Spleen (tissue), 13 donors: ENCODE measurements around the gene GPBAR1. TPM values are rescaled to one million over a fixed set of nuclear protein-coding genes. Genes with fewer than 3 reads are reported as not detected.
A peak's percentile ranks its signal among the peaks of the same experiment; 100 is the strongest.

Experiments
- DNase-seq: peaks from one replicate; pipeline ENCODE4 v3.0.0-alpha.2; 2020
- H3K27ac ChIP-seq, 8 donors: fragments of 200-600 bp; sonication (generic) in 7 of 8; 1 replicate in 4 of 8; 2 replicates in 4 of 8; pipeline versions ENCODE4 v1.5.0 to v1.8.0; 2016 to 2021; ENCODE audit warnings: inconsistent platforms in 4 of 8, mild to moderate bottlenecking in 4 of 8, moderate library complexity in 1 of 8
- H3K27me3 ChIP-seq, 7 donors: fragments of 200-600 bp; sonication (generic) in 6 of 7; replicated peaks in 1 of 7; 1 replicate in 4 of 7; 2 replicates in 3 of 7; pipeline versions ENCODE4 v1.5.0 to v1.8.0; 2016 to 2021; ENCODE audit warnings: inconsistent platforms in 3 of 7, mild to moderate bottlenecking in 1 of 7
- H3K36me3 ChIP-seq, 6 donors: fragments of 200-600 bp; sonication (generic) in 5 of 6; 1 replicate in 4 of 6; 2 replicates in 2 of 6; pipeline versions ENCODE4 v1.5.0 to v1.8.0; 2016 to 2021; ENCODE audit warnings: inconsistent platforms in 2 of 6
- H3K4me1 ChIP-seq, 6 donors: fragments of 200-600 bp; sonication (generic) in 5 of 6; 1 replicate in 3 of 6; 2 replicates in 3 of 6; pipeline versions ENCODE4 v1.5.0 to v1.8.0; 2016 to 2021; ENCODE audit warnings: inconsistent platforms in 3 of 6
- H3K4me3 ChIP-seq, 8 donors: fragments of 200-600 bp; sonication (generic) in 7 of 8; 1 replicate in 4 of 8; 2 replicates in 4 of 8; pipeline versions ENCODE4 v1.5.0 to v1.8.0; 2016 to 2021; ENCODE audit warnings: inconsistent platforms in 4 of 8, mild to moderate bottlenecking in 4 of 8, moderate library complexity in 2 of 8
- H3K9me3 ChIP-seq, 8 donors: fragments of 200-600 bp; sonication (generic) in 7 of 8; 1 replicate in 4 of 8; 2 replicates in 4 of 8; pipeline versions ENCODE4 v1.5.0 to v1.8.0; 2016 to 2021; ENCODE audit warnings: inconsistent platforms in 4 of 8
- POLR2A ChIP-seq, 3 donors: fragments of 450-650 bp; IDR thresholded peaks; one replicate each; pipeline ENCODE4 v1.5.1; 2017; ENCODE audit warnings: antibody characterized with exemption in 3 of 3, mild to moderate bottlenecking in 1 of 3
- POLR2AphosphoS5 ChIP-seq, 3 donors: sonication (generic); formaldehyde crosslinking; IDR thresholded peaks; one replicate each; pipeline ENCODE4 v1.5.1; 2017; ENCODE audit warnings: antibody characterized with exemption in 3 of 3
- WGBS, 5 donors: extraction: QIAGEN DNeasy Blood & Tissue Kit in 3 of 5; methylation state at CpG; one replicate each; pipeline versions ENCODE4 v1.1.5 to v1.1.7; 2013 to 2018; 5-methylcytosine and 5-hydroxymethylcytosine counted together
- intact Hi-C: fragments of 100-400 bp; cut with DNase I; formaldehyde crosslinking; loops from one replicate; pipeline ENCODE4 v1.15.0; 2023; ENCODE audit warnings: low total_unique reads
- long read RNA-seq, 2 donors: transcript quantifications; one replicate each; lab custom pipeline, GENCODE V29; 2026
- polyA plus RNA-seq, 3 donors: library from polyadenylated mRNA; stranded (reverse); fragments of 200-250 nt; gene quantifications; one replicate each; pipeline ENCODE4 v1.2.1, GENCODE V29; 2013
- total RNA-seq, 7 donors: library from RNA; depleted of rRNA in 3 of 7; stranded (reverse); fragments of >200 nt in 3 of 7; fragmentation: NEBNext Ultra II Directional in 4 of 7; extraction: Animal tissue kit (Norgen Biotek cat#: 25700) in 4 of 7; gene quantifications; one replicate each; pipeline versions ENCODE4 v1.1.0 to v1.2.1, GENCODE V29; 2016 to 2021
- TF ChIP-seq, protein P1 (sequence below), 11 experiments: fragments of 200-600 bp in 7 of 11; fragments of 450-650 bp in 4 of 11; sonication (generic) in 4 of 11; IDR thresholded peaks in 8 of 11; conservative IDR thresholded peaks in 3 of 11; 1 replicate in 7 of 11; 2 replicates in 4 of 11; pipeline versions ENCODE4 v1.4.0 to v1.8.0; 2016 to 2021; ENCODE audit warnings: antibody characterized with exemption in 11 of 11, inconsistent platforms in 4 of 11, mild to moderate bottlenecking in 1 of 11
- donor health status: healthy with polysubstance abuse.
- donor health status: DM: no; HTN: no; CAD: no; lungs with moderate emphysema.
- donor health status: DM: no; HTN: no; CAD: no.
- donor health status: Bipolar disorder and iron deficiency.
- donor health status: healthy.
- donor health status: DM: no; HTN: no; CAD: no.
- donor health status: DM: yes; HTN: yes; CAD: no.

Gene GPBAR1, protein sequence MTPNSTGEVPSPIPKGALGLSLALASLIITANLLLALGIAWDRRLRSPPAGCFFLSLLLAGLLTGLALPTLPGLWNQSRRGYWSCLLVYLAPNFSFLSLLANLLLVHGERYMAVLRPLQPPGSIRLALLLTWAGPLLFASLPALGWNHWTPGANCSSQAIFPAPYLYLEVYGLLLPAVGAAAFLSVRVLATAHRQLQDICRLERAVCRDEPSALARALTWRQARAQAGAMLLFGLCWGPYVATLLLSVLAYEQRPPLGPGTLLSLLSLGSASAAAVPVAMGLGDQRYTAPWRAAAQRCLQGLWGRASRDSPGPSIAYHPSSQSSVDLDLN
- total RNA-seq (10 to 100 TPM in 1 of 7 donors, 1 to 10 TPM in 6; 2.6 to 13.9 (median 7.3) TPM), polyA plus RNA-seq (1 to 10 TPM; 1.4 to 9.0 (median 2.9) TPM)
- long read RNA-seq, donor 1, transcript GPBAR1-202 (2 exons, 1,382 nt): major isoform, 13 of 14 reads
- long read RNA-seq, donor 1, partial matches to known transcripts: 0 of 14 reads
- long read RNA-seq, donor 1, other reads (novel, unspliced or antisense): 0 of 14 reads
- long read RNA-seq, donor 2, transcript GPBAR1-202 (2 exons, 1,382 nt): major isoform, 10 of 10 reads
- long read RNA-seq, donor 2, partial matches to known transcripts: 0 of 10 reads
- long read RNA-seq, donor 2, other reads (novel, unspliced or antisense): 0 of 10 reads

DNA sequence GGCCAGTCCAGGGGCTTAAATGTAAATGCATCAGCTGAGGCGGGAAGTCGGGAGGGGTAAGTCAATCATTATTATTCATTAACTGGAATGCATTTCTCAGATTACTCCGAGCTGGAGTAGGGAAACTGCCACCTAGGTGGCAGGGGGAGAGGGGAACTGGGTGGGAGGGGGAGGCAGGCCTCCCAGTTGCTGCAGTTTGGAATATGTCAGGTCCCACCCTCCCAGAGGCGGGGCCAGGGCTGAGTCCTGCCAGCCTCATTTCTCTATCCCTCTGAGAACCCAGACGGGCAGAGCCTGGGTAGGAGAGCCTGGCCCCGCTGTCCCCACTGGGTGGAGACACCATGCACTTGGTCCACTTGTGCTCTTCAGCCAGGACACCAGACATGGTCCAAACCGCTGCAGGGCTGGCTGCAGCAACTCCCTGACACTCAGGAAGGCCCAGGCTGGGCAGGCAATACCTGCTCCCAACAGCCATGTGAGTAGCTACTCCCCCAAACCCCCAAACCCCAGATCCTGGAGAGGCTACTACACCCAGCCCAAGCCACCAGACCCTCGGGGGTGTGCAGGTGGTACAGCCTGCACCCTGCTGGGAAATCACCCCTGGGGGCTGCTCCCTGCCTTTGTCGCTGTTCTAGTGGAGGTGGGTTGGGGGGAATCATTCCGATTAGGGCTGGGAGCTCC is at the start of gene GPBAR1:
GPBAR1 (plus strand) TSS at position 274 of the 681 bp plus-strand sequence. CDS start 1,710 bp downstream, outside the sequence.
- TF ChIP-seq, protein P1, sequence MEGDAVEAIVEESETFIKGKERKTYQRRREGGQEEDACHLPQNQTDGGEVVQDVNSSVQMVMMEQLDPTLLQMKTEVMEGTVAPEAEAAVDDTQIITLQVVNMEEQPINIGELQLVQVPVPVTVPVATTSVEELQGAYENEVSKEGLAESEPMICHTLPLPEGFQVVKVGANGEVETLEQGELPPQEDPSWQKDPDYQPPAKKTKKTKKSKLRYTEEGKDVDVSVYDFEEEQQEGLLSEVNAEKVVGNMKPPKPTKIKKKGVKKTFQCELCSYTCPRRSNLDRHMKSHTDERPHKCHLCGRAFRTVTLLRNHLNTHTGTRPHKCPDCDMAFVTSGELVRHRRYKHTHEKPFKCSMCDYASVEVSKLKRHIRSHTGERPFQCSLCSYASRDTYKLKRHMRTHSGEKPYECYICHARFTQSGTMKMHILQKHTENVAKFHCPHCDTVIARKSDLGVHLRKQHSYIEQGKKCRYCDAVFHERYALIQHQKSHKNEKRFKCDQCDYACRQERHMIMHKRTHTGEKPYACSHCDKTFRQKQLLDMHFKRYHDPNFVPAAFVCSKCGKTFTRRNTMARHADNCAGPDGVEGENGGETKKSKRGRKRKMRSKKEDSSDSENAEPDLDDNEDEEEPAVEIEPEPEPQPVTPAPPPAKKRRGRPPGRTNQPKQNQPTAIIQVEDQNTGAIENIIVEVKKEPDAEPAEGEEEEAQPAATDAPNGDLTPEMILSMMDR (IDR thresholded peaks at IDR 0.05 in 8 of 11, conservative IDR thresholded peaks at IDR 0.05 in 3 of 11): no peak
- TF ChIP-seq POLR2AphosphoS5 (IDR thresholded peaks at IDR 0.05) (peak in 2 of 3 donors; percentile 43 to 55), POLR2A (IDR thresholded peaks at IDR 0.05) (no peak)
- 63 to 81% (median 79%) methylated on average over 7 to 10 of the region's 10 CpGs for WGBS, 5 donors
- intact Hi-C loops: no loop called here
- peak within 1 kb of the TSS in 6 of 8 donors; percentile 3 to 84 (median 78) for H3K27ac ChIP-seq
- DNase-seq: no peak
- peaks cover 0 to 52% (median 41%) of the 10 kb centered on the region in 6 donors for H3K36me3 ChIP-seq
- no peaks in the 10 kb centered on the region for H3K27me3 ChIP-seq
- peak within 1 kb of the TSS in 2 of 8 donors; percentile 20 to 26 for H3K4me3 ChIP-seq
- no peaks in the 10 kb centered on the region for H3K9me3 ChIP-seq
- peaks cover 21 to 93% (median 70%) of the 10 kb centered on the region in 6 donors for H3K4me1 ChIP-seq

DNA sequence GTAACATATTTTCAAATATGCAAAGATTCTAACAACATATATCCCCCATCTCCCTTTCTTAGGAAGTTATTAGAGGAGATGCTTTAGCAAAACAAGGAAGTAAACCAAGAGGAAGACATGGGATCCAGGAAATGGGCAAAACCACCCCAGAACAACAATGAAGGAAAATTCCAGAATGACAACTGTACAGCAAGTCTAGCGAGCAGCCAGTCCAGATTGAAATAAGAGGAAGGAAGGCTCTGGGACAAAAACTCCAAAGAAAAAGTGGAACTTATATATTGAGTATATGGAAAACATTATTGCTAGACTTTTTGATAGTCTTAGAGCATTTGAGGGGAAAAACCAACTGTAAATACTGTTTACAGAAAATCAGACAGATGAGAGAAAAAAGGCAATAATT is 46.7 kb upstream of the GPBAR1 start:
- Histone ChIP-seq H3K4me1 (peaks cover 7 to 23% (median 18%) of the 10 kb centered on the region in 6 donors), H3K9me3 (peaks cover 0 to 6% (median 2%) of the 10 kb centered on the region in 8 donors), H3K36me3 (no peaks in the 10 kb centered on the region), H3K27me3 (no peaks in the 10 kb centered on the region), H3K27ac (no peak overlapping the region), H3K4me3 (no peak overlapping the region)
- TF ChIP-seq, protein P1 (IDR thresholded peaks at IDR 0.05 in 8 of 11, conservative IDR thresholded peaks at IDR 0.05 in 3 of 11): no peak
- no peak for TF ChIP-seq POLR2A (IDR thresholded peaks at IDR 0.05)
- no peak for TF ChIP-seq POLR2AphosphoS5 (IDR thresholded peaks at IDR 0.05)
- WGBS, 5 donors: 52 to 81% (median 68%) methylated on average over 1 of the region's 1 CpG
- no peak for DNase-seq
- intact Hi-C loops: no loop called here

DNA sequence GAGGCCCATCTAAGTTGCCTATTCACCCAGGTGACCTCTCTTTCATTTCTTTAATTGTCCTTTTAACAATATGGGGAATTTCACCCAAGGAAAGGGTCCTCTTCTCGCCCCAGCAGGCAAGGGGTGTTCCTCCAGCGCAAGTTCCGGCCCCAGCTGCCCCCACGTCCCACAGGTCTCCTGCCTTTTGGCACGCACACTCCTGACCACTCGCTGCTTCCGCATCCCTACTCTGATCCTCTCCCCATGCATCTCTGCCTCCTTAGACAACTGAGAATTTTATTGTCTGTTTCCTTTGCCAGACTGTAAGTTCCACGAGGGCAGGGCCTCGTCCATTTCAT is 44.5 kb upstream of the GPBAR1 start:
- Histone ChIP-seq H3K9me3 (no peaks in the 10 kb centered on the region), H3K27ac (peak overlapping the region; percentile 91 to 99 (median 98)), H3K4me1 (peaks cover 29 to 45% (median 40%) of the 10 kb centered on the region in 6 donors), H3K27me3 (no peaks in the 10 kb centered on the region), H3K4me3 (peak overlapping the region; percentile 77 to 98 (median 92)), H3K36me3 (peaks cover 0 to 20% (median 0%) of the 10 kb centered on the region in 6 donors)
- 63 to 70% (median 65%) methylated on average over 9 of the region's 9 CpGs for WGBS, 5 donors
- intact Hi-C loops: no loop called here
- DNase-seq: peak; percentile 84
- TF ChIP-seq, protein P1 (IDR thresholded peaks at IDR 0.05 in 8 of 11, conservative IDR thresholded peaks at IDR 0.05 in 3 of 11): no peak
- no peak for TF ChIP-seq POLR2AphosphoS5 (IDR thresholded peaks at IDR 0.05)
